K562 (cell line): ENCODE data around the gene SP4. TPM values are rescaled to one million over a fixed set of nuclear protein-coding genes. Genes with fewer than 3 reads are reported as not detected.

Source experiments
- ATAC-seq: fragments of 200-7000 bp; cut with Tn5 transposase; 3 replicates; pipeline ENCODE4 v1.9.1; 2020; ENCODE audit warnings: moderate library complexity
- BruUV-seq: library from RNA; stranded (reverse); fragments of 400-500 nt; replicated peaks from 2 replicates; lab custom pipeline; 2021; lab: Mats Ljungman, UMichigan
- CTCF ChIA-PET: fragments of 300-600 bp; formaldehyde crosslinking; extraction: SDS; loops from one replicate; lab custom pipeline; 2021; ENCODE audit warnings: low intra/inter-chr PET ratio; lab: Yijun Ruan, JAX
- POLR2A ChIA-PET: fragments of 300-600, 350-650 bp; sonication (Branson Sonifier 250); formaldehyde crosslinking; extraction: SDS; loops from one replicate; lab custom pipeline; 2021; ENCODE audit warnings: antibody characterized with exemption, inconsistent platforms; lab: Yijun Ruan, JAX
- DNase-seq, 4 experiments: peaks; one replicate each; pipeline versions ENCODE4 v3.0.0 to v3.0.0-alpha.2; 2011 to 2018; ENCODE audit warnings: low spot score in 3 of 4, mixed read lengths in 3 of 4; ENCODE audit errors: extremely low read depth in 1 of 4
- FAIRE-seq: peaks from 2 replicates; lab custom pipeline; 2011; peaks lifted over from hg19 to GRCh38; lab: Jason Lieb, UNC
- H2AFZ ChIP-seq: 2 replicates; pipeline ENCODE4 v1.6.0; 2011; ENCODE audit warnings: low read depth, low read length, control low read depth, inconsistent platforms
- H3K27ac ChIP-seq: fragments of 200-600 bp; 3 replicates; pipeline ENCODE4 v1.8.0; 2011; ENCODE audit warnings: low read depth, mild to moderate bottlenecking, control low read depth, inconsistent platforms, low read length, moderate library complexity, mixed read lengths; ENCODE audit errors: extremely low read depth
- H3K27me3 ChIP-seq, 2 experiments: fragments of 300-600 bp in 1 of 2; 2 replicates in 1 of 2; 3 replicates in 1 of 2; pipeline versions ENCODE4 v1.6.0 to v1.8.0; 2011; ENCODE audit warnings: inconsistent platforms in 2 of 2, low read length in 2 of 2, mild to moderate bottlenecking in 1 of 2, mixed read lengths in 1 of 2, moderate library complexity in 1 of 2; ENCODE audit not compliant: control insufficient read depth in 2 of 2, insufficient read depth in 2 of 2
- H3K36me3 ChIP-seq: fragments of 300-600 bp; 3 replicates; pipeline ENCODE4 v1.8.0; 2011; ENCODE audit warnings: mild to moderate bottlenecking, low read length, inconsistent platforms; ENCODE audit not compliant: control insufficient read depth, insufficient read depth
- H3K4me1 ChIP-seq, 2 experiments: fragments of 200-600 bp in 1 of 2; replicated peaks in 1 of 2; 2 replicates in 1 of 2; 3 replicates in 1 of 2; pipeline versions ENCODE4 v1.5.1 to v1.8.0; 2011; ENCODE audit warnings: inconsistent platforms in 2 of 2, low read length in 2 of 2, mild to moderate bottlenecking in 1 of 2, mixed read lengths in 1 of 2, moderate library complexity in 1 of 2; ENCODE audit not compliant: control insufficient read depth in 2 of 2, insufficient read depth in 2 of 2
- H3K4me2 ChIP-seq: 2 replicates; pipeline ENCODE4 v1.6.1; 2011; ENCODE audit warnings: low read length, control low read depth, inconsistent platforms, mixed read lengths; ENCODE audit not compliant: insufficient read depth
- H3K4me3 ChIP-seq: fragments of 200-600 bp; sonication (generic), shearing (Covaris generic); 2 replicates; pipeline ENCODE4 v1.5.1; 2016; ENCODE audit warnings: control low read depth, inconsistent platforms
- H3K79me2 ChIP-seq: fragments of 200-600 bp; 3 replicates; pipeline ENCODE4 v1.8.0; 2011; ENCODE audit warnings: low read length, inconsistent platforms; ENCODE audit not compliant: control insufficient read depth, insufficient read depth
- H3K9ac ChIP-seq, 2 experiments: 2 replicates each; pipeline versions ENCODE4 v1.6.0 to v1.6.1; 2011; ENCODE audit warnings: low read depth in 2 of 2, low read length in 2 of 2, control low read depth in 1 of 2, inconsistent platforms in 1 of 2, mild to moderate bottlenecking in 1 of 2, mixed read lengths in 1 of 2; ENCODE audit not compliant: insufficient read depth in 1 of 2
- H3K9me1 ChIP-seq: one replicate; pipeline ENCODE4 v1.6.0; 2011; ENCODE audit warnings: inconsistent platforms, mild to moderate bottlenecking, low read length, moderate library complexity; ENCODE audit not compliant: control insufficient read depth, insufficient read depth
- H3K9me3 ChIP-seq: replicated peaks from 2 replicates; pipeline ENCODE4 v1.5.1; 2011; ENCODE audit warnings: low read depth, low read length, inconsistent platforms; ENCODE audit not compliant: control insufficient read depth, insufficient read depth
- H4K20me1 ChIP-seq: replicated peaks from 2 replicates; pipeline ENCODE4 v1.6.1; 2011; ENCODE audit warnings: low read length, inconsistent platforms, mixed read lengths; ENCODE audit not compliant: control insufficient read depth, insufficient read depth
- BRCA1 ChIP-seq, 2 experiments: fragments of 450-650 bp in 1 of 2; sonication (generic) in 1 of 2; formaldehyde crosslinking in 1 of 2; IDR thresholded peaks; 2 replicates each; pipeline versions ENCODE4 v1.5.0 to v1.6.1; 2017 to 2020; ENCODE audit warnings: mild to moderate bottlenecking in 1 of 2, missing genetic modification reagents in 1 of 2
- CBFB ChIP-seq: sonication (generic); formaldehyde crosslinking; IDR thresholded peaks from 2 replicates; pipeline ENCODE4 v1.4.0; 2020; ENCODE audit warnings: mild to moderate bottlenecking, missing genetic modification reagents
- LARP7 ChIP-seq: fragments of 450-650 bp; IDR thresholded peaks from 2 replicates; pipeline ENCODE4 v1.6.1; 2016
- NFATC3 ChIP-seq: fragments of 450-650 bp; IDR thresholded peaks from 2 replicates; pipeline ENCODE4 v1.6.1; 2017; ENCODE audit warnings: mild to moderate bottlenecking
- NR3C1 ChIP-seq: sonication (generic); formaldehyde crosslinking; IDR thresholded peaks from 2 replicates; pipeline ENCODE4 v1.8.1; 2022; ENCODE audit warnings: missing genetic modification reagents
- PHB ChIP-seq: fragments of 250-450 bp; sonication (Bioruptor Pico); IDR thresholded peaks from 2 replicates; pipeline ENCODE4 v1.5.0; 2021
- PTRF ChIP-seq: fragments of 450-650 bp; IDR thresholded peaks from 2 replicates; pipeline ENCODE4 v1.6.1; 2016; ENCODE audit warnings: mild to moderate bottlenecking, missing genetic modification characterization, missing compliant biosample characterization
- RHOXF2B ChIP-seq: fragments of 250-450 bp; sonication (Bioruptor Pico); conservative IDR thresholded peaks from 2 replicates; pipeline ENCODE4 v1.5.1; 2021
- SMARCB1 ChIP-seq: IDR thresholded peaks from 2 replicates; pipeline ENCODE4 v1.6.1; 2011; ENCODE audit warnings: improper control_type of control experiment, low read depth; ENCODE audit not compliant: insufficient read length
- SMC3 ChIP-seq: conservative IDR thresholded peaks from 2 replicates; pipeline ENCODE4 v1.6.1; 2011; ENCODE audit warnings: low read depth, low read length, improper control_type of control experiment; ENCODE audit not compliant: insufficient read depth
- U2AF1 ChIP-seq: fragments of 200-400 bp; formaldehyde crosslinking; optimal IDR thresholded peaks from 2 replicates; pipeline ENCODE3; 2017; ENCODE audit warnings: mild to moderate bottlenecking, low read depth, low read length, moderate library complexity
- WHSC1 ChIP-seq: IDR thresholded peaks from one replicate; pipeline ENCODE4 v1.6.1; 2012; ENCODE audit warnings: low read length, control low read depth, inconsistent platforms
- ZBTB5 ChIP-seq: fragments of 450-650 bp; IDR thresholded peaks from 2 replicates; pipeline ENCODE4 v1.6.1; 2017; ENCODE audit warnings: antibody characterized with exemption
- ZC3H11A ChIP-seq: IDR thresholded peaks from 2 replicates; pipeline ENCODE4 v1.6.1; 2012; ENCODE audit warnings: low read depth, low read length, improper control_type of control experiment
- ZNF184 ChIP-seq: sonication (generic); formaldehyde crosslinking; IDR thresholded peaks from 2 replicates; pipeline ENCODE4 v1.5.0; 2020; ENCODE audit warnings: missing genetic modification reagents
- ZNF551 ChIP-seq: fragments of 250-450 bp; sonication (Bioruptor Pico); IDR thresholded peaks from 2 replicates; pipeline ENCODE4 v1.5.0; 2021; ENCODE audit warnings: mild to moderate bottlenecking, moderate library complexity
- ZNF766 ChIP-seq: fragments of 200-800 bp; sonication (Bioruptor generic); conservative IDR thresholded peaks from 2 replicates; pipeline ENCODE4 v1.6.1; 2016; ENCODE audit warnings: missing genetic modification characterization, missing compliant biosample characterization
- WGBS: fragments of 100-300 bp; shearing (Covaris generic); methylation state at CpG from one replicate; pipeline ENCODE4 v1.1.6; 2016; ENCODE audit warnings: low coverage, mixed read lengths; ENCODE audit not compliant: insufficient coverage; ENCODE audit errors: missing lambda C conversion rate; 5-methylcytosine and 5-hydroxymethylcytosine counted together
- in situ Hi-C: fragments of 300-500 bp; cut with MboI; formaldehyde crosslinking; loops from 4 replicates; pipeline ENCODE4 v1.15.0; 2018; ENCODE audit warnings: inconsistent platforms, mixed read lengths
- intact Hi-C: fragments of 100-400 bp; cut with micrococcal nuclease; formaldehyde crosslinking; loops from 2 replicates; pipeline ENCODE4 v1.14.2; 2022
- polyA plus RNA-seq, 8 experiments: library from polyadenylated mRNA; depleted of rRNA in 4 of 8; stranded (reverse) in 5 of 8; unstranded in 3 of 8; fragments of >200 nt; fragmentation: Nextera tagmentation in 2 of 8; fragmentation: Illumina TruSeq in 1 of 8; extraction: Ambion mirVana in 2 of 8; extraction: Trizol in 1 of 8; gene quantifications; 2 replicates each; pipeline versions ENCODE4 v1.2.1 to v1.2.3, GENCODE V29; 2011 to 2014; ENCODE audit warnings: inconsistent platforms in 1 of 8, missing spikeins in 1 of 8
- total RNA-seq, 7 experiments: library from RNA; depleted of rRNA in 6 of 7; stranded (reverse); fragments of >200 nt in 6 of 7; fragmentation: Illumina TruSeq in 2 of 7; extraction: Trizol in 2 of 7; gene quantifications; 2 replicates each; pipeline versions ENCODE4 v1.2.1 to v1.2.3, GENCODE V29; 2011 to 2021; ENCODE audit warnings: low replicate concordance in 1 of 7
- TF ChIP-seq, protein P1 (sequence below): sonication (generic); formaldehyde crosslinking; IDR thresholded peaks from 2 replicates; pipeline ENCODE4 v1.8.1; 2023; ENCODE audit warnings: mild to moderate bottlenecking, missing genetic modification reagents
- TF ChIP-seq, protein P2 (sequence below): sonication (generic); formaldehyde crosslinking; IDR thresholded peaks from 2 replicates; pipeline ENCODE4 v1.8.0; 2023; ENCODE audit warnings: mild to moderate bottlenecking, missing genetic modification reagents

Gene SP4
- total and polyA plus RNA-seq, 9 of the 15 experiments (the other 6 are each of a cell fraction or from before 2014, with no cell fraction given), result 2.4 to 9.4 (median 4.5) TPM

- TF ChIP-seq, protein P1, sequence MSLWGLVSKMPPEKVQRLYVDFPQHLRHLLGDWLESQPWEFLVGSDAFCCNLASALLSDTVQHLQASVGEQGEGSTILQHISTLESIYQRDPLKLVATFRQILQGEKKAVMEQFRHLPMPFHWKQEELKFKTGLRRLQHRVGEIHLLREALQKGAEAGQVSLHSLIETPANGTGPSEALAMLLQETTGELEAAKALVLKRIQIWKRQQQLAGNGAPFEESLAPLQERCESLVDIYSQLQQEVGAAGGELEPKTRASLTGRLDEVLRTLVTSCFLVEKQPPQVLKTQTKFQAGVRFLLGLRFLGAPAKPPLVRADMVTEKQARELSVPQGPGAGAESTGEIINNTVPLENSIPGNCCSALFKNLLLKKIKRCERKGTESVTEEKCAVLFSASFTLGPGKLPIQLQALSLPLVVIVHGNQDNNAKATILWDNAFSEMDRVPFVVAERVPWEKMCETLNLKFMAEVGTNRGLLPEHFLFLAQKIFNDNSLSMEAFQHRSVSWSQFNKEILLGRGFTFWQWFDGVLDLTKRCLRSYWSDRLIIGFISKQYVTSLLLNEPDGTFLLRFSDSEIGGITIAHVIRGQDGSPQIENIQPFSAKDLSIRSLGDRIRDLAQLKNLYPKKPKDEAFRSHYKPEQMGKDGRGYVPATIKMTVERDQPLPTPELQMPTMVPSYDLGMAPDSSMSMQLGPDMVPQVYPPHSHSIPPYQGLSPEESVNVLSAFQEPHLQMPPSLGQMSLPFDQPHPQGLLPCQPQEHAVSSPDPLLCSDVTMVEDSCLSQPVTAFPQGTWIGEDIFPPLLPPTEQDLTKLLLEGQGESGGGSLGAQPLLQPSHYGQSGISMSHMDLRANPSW (CRISPR knock-in tag), result no peak
- no peak for TF ChIP-seq U2AF1
- no peak for TF ChIP-seq NR3C1 (CRISPR knock-in tag)
- TF ChIP-seq RHOXF2B (CRISPR knock-in tag), result no peak
- TF ChIP-seq BRCA1 (IDR thresholded peaks at IDR 0.05), result no peak
- no peak for TF ChIP-seq BRCA1 (CRISPR knock-in tag; IDR thresholded peaks at IDR 0.05)
Measured at GRCh38 chr7:21422751-21423150, 5.1 kb upstream of the SP4 start (continued).

DNA sequence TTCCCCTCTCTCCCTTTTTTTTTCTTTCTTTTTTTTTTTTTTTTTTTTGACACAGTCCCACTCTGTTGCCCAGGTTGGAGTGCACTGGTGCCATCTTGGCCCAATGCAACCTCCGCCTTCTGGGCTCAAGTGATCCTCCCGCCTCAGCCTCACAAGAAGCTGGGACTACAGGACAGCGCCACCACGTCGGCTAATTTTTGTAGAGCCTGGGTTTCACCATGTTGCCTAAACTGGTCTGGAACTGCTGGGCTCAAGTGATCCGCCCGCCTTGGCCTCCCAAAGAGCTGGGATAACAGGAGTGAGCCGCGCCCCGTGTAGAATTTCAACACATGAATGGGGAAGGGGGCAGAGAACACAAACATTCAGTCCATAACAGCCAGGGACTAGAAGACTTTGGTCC, 2.6 kb upstream of the SP4 start:
- BruUV-seq, result no TSS peak
- FAIRE-seq (no peak), DNase-seq (no peak), ATAC-seq (no peak)
- POLR2A ChIA-PET, result no interaction called here
- H3K9me3 ChIP-seq, result no peaks in the 10 kb centered on the region
- peaks cover 8% of the 10 kb centered on the region; the same call in 1 of the 3 replicates for H3K79me2 ChIP-seq
- H2AFZ ChIP-seq, result no peak overlapping the region
- H3K27ac ChIP-seq, result no peak overlapping the region
- H3K4me3 ChIP-seq, result no peak overlapping the region
- no peaks in the 10 kb centered on the region for H4K20me1 ChIP-seq
- CTCF ChIA-PET, result no interaction called here
- in situ Hi-C loops, result no loop called here
- WGBS, result 98% methylated on average over 5 of the region's 10 CpGs
- H3K36me3 ChIP-seq, result no peaks in the 10 kb centered on the region; the same call in 2 of the 3 replicates
- H3K4me2 ChIP-seq, result no peak overlapping the region
- peaks cover 21 to 28% of the 10 kb centered on the region in 2 experiments for H3K4me1 ChIP-seq
- H3K27me3 ChIP-seq, result no peaks in the 10 kb centered on the region
- no peak overlapping the region for H3K9ac ChIP-seq
- intact Hi-C loops, result loop anchor here (5.0 kb wide), 1 partner anchor 73 kb away; no protein-coding TSS in a partner anchor
- H3K9me1 ChIP-seq, result no peaks in the 10 kb centered on the region
- TF ChIP-seq ZNF184 (CRISPR knock-in tag), result no peak
- TF ChIP-seq PHB, result no peak
- no peak for TF ChIP-seq NFATC3
- no peak for TF ChIP-seq WHSC1
- TF ChIP-seq ZNF766 (CRISPR knock-in tag), result no peak
- no peak for TF ChIP-seq PTRF (tag)
- TF ChIP-seq ZNF551 (CRISPR knock-in tag), result no peak
- TF ChIP-seq ZBTB5, result no peak
- TF ChIP-seq SMC3, result no peak
- no peak for TF ChIP-seq SMARCB1
- no peak for TF ChIP-seq CBFB (CRISPR knock-in tag)
- no peak for TF ChIP-seq ZC3H11A
- no peak for TF ChIP-seq LARP7
- TF ChIP-seq, protein P2, sequence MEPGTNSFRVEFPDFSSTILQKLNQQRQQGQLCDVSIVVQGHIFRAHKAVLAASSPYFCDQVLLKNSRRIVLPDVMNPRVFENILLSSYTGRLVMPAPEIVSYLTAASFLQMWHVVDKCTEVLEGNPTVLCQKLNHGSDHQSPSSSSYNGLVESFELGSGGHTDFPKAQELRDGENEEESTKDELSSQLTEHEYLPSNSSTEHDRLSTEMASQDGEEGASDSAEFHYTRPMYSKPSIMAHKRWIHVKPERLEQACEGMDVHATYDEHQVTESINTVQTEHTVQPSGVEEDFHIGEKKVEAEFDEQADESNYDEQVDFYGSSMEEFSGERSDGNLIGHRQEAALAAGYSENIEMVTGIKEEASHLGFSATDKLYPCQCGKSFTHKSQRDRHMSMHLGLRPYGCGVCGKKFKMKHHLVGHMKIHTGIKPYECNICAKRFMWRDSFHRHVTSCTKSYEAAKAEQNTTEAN (CRISPR knock-in tag), result no peak
